ENCODE results near the gene FGD6.
A peak's percentile ranks its signal among the peaks of the same experiment; 100 is the strongest.
"Not testable (repeated sequence)": the region's sequence is repeated elsewhere in the genome, so short reads cannot be mapped to it uniquely, and the experiment has no call there.

Gene FGD6

DNA sequence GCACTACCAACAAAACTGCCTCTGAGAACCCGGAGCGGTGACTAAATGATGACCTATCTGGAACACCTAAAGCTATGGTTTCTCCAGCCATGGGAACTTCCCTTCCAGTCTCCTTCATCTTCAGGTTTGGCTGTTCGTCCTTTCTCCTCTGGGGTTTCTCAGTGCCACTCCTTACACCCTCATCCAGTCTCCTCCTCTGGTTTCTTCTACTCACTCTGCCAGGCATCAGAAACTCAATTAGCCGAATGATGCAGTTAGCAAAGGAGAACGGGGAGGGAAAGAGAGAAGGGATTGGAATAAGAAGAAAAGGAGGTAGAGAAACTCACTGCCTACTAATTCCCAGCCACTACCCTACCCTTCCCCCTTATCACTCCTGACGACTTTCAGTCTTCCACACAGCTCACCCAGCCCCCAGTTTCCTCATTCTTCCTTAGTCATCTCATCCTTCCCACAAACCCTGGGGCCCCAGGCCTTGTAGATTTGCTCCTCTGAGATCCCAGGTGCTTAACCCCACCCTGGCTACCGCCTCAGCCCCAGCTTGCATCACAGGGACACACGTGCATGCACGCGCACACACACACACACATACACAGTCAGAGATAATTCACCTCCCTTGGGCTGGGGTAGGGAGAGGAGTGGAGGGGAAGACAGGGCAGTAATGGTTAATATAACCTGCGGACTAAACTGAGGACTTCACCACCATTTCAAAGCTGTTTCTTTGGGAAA is 13.0 kb downstream of the FGD6 start:
- DNase-seq, result peak; percentile 90

DNA sequence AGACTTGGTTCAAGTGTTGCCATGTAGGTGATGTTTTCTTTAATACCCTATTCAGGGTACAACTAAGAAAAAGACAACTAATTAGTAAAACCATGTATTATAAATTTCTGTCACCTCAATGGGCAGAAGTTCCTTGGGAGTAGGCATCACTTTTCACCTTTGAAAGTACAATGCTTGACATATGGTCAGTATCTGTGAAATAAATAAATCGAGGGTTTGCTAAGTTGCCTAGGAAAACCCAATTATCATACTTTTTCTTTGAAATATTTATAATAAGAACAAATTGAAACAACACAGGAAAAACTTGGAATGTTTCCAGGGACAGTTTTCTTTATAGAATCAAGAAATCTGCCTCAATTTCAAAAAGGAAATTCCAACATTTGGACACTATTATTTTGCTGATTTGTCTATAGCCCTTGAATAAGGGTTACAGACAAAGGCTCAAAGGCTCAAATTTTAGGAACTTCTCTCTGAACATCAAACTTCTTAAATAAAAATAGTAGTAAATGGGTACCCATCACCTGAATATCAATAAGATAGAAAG is 13.7 kb downstream of the FGD6 start:
- DNase-seq, result no peak

DNA sequence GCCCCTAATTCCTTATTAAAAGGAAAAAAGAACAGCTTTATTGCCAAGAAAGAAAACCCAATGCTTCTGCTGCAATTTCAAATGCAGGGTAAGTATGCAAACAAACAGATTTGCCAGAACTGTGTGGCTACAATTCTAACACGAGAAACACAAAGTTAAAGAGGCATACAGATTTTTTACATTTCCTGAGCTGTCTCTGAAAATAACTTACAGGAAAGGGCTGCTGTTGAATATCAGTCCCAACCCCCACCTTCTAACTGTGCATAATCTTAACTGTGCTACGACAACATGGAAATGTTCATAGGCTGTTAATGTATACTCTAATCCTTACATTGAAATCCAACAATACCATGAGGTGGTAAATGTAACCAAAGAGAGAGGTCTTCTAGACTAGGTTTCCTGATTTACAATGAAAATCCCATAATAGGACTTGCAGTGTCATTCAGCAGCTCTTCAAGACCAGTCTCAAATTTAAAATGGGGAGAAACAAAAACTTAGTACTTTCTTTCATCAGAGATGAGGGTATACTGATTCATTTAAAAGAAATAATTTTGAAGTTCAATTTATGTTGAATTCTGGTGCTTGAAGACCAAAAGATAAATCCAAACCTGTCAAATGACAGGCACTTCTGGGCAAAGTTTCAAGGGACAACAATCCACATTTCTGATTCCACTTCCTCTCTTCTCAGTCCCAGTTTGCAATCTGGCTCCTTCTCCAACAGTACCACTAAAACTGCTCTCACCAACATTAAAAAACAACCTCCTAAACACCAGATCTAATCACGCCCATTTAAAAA is 14.4 kb downstream of the FGD6 start:
- DNase-seq, result peak; percentile 51

DNA sequence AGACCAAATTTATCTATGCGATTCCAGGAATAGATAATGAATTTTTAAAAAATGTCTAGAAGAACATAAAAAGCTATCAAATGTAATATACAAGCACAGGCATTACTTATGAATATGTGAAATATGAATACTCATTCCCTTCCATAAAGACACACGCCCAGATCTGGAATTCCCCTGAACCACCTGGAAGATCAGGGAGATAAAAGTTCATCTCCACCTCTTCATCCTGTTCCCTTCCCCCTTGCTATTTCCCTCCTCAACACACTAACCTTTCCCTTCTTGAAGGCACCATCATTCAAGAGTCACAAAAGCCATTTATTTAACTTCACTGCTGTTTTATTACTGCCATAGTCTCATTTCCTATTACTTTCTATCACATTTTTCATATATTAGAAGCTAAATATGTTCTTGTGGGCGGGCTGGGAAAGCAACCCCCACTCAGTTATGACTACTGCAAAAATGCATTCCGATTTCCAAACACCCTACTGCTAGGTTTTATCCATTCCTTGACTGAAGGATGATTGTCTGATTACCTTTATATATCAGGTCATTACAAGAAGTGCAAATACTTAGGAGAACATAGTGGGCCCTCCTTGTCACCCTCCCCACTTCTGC is 16.1 kb downstream of the FGD6 start:
- no peak for DNase-seq

DNA sequence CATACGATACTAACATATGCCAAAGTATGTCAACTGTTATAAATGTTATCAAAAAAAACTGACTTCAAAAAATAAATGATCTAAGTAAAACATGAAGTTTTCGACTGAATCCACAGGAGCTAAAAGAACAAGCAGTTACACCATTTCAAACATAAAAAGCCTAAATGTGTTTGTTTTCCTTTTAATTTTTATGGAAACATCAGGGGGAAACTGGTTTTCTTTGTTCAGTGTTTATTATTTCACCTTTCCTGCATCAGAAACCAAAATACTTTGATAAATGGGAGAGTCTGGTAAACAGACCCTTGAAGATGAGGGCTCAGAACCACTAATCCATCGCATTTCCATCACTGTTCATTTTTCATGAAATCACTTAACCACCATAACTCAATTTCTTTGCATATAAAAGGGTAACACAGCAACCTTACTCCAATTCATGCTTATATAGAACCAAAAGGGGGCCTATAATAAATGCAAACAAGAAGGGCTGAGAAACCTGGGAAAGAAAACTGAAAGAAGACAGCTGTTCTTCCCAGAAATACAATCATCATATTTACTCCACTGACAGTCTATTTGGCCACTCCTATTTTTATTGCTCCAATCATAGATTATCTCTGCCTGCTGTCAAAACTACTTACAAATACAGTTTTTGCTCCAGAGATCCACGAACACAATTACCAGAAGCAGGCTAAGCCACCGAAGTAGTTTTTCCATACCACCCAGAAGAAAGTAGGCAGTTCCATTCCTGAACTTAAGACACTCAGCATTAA is 17.0 kb downstream of the FGD6 start:
- peak; percentile 55 for DNase-seq

DNA sequence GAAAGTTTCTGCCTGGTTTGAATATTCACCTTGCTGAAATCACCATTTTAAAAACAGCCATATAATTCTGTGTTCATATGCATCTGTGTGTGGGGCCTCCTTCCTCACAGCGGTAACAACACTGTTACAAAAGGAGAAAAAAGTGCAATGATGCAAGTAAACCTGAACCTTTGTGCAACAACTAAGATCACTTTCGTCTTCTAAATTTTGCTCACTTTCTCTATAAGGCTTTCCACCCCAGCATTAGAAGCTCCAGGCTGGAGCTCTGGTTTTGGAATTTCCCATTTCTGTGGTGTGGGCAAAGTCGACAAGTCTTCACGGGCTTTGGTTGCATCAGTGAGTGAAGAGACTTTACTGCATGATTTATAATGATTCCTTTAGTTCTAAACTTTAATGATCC is 18.4 kb downstream of the FGD6 start:
- DNase-seq, result no peak

DNA sequence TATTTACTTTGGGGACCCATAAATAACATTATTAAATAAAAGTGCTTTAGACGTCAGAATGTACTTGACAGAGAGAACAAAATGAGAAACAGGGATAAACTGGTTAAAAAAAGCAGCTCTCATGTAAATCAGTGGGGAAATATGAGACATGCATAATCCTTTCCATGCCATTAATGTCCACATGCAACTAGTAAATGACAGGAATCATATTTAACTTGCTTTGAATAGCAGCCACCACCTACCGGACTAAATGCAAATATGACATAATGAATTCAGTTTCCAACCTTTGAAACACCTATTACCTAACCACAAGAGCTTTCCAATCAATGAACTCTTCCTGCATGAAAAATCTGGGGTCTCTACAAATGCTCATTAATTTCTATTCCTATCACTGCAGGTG is 19.6 kb downstream of the FGD6 start:
- no peak for DNase-seq

DNA sequence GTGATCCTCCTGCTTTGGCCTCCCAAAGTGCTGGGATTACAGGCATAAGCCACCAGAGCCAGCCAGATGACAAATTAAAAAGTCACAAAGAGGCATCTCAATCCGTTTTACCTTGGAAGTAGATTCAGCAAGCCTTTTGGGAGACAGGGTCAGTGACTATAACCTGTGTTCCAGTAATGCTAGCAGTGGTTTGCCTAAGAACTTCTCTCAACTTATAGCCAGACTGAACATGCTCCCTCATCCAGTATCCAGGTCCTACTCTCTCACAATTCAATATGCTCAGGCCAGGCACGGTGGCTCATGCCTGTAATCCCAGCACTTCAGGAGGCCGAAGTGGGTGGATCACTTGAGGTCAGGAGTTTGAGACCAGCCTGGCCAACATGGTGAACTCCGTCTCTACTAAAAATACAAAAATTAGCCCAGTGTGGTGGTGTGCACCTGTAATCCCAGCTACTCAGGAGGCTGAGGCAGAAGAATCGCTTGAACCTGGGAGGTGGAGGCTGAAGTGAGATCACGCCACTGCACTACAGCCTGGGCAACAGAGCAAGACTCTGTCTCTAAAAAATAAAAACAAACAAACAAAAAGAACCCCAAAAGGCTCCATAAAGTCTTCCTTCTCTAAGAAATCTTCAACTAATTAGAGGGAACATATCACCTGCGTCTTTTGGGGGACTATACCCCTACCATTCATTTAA is 20.2 kb downstream of the FGD6 start:
- not testable (repeated sequence) for DNase-seq

DNA sequence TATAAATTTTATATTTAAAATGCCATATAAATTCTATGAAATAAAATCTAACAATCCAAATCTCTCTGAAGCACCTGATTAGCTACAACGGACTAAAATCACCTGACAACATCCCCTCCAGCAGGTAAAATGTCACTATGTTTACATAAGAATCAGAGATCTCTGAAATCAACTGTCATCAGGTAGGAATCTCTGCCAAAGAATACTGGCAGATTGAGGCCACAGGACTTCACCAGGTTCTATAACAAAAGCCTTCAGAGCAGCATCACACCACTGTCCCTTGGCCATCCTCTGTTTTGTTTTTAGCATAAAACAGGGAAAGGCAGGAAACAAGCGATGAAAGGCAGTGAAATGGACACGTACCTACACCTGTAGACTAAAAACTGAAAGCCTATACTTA is 22.1 kb downstream of the FGD6 start:
- no peak for DNase-seq

DNA sequence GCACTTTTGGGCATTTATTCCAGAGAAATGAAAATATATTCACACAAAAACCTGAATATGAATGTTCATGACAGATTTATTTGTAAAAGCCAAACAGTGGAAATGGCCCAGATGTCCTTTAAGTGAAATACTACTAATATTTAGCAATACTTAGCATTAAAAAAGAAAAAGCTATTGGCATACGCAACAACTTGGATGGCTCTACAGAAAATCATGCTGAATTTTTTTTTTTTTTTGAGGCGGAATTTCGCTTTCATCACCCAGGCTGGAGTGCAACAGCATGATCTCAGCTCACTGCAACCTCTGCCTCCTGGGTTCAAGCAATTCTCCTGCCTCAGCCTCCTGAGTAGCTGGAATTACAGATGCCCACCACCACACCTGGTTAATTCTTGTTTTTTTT is 24.1 kb downstream of the FGD6 start:
- no peak for DNase-seq

DNA sequence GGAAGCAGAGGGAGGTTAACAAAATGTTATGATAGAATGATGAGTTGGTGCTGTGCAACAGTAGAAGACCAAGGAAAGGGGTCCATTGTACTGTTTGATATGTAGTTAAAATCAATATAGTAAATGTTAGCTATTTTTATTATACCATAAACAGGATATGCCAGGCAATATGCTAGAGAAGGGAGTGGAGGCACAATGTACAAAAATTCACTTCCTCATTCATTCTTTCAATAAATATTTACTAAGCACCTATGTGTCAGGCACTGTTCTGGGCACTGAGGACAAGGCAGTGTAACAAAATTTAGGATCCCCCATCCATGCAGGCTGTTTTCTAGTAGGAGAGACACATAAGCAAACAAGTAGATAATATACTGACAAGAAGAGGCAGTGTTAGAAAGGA is 25.0 kb downstream of the FGD6 start:
- DNase-seq, result no peak

DNA sequence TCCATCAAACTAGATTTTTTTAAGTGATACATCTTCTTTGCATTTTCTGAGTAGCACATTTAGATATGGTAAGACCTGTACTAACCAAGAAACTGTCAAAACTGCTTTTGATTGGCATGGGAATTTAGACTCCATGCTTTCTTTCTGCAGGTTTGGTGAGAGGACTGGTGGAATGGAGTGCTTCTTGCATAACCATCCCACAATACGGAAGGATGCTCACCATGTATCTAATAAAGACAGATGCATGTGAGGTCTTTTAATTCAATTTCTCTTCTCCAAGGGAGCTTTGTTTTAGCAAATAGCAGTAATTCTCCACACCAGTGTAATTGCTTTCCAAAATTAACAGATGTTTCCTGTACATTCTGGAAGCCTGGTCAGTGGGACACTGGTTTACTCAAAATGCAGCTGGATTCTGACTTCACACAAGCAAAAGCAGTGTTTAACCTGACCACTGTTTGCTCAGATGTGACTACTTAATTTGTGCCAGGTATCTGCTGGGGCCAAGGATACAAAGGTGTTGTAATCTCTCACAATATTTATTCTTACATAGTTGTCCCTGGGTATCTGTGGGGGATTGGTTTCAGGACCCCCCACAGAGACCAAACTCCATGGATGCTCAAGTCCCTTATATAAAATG is 26.1 kb downstream of the FGD6 start:
- no peak for DNase-seq

DNA sequence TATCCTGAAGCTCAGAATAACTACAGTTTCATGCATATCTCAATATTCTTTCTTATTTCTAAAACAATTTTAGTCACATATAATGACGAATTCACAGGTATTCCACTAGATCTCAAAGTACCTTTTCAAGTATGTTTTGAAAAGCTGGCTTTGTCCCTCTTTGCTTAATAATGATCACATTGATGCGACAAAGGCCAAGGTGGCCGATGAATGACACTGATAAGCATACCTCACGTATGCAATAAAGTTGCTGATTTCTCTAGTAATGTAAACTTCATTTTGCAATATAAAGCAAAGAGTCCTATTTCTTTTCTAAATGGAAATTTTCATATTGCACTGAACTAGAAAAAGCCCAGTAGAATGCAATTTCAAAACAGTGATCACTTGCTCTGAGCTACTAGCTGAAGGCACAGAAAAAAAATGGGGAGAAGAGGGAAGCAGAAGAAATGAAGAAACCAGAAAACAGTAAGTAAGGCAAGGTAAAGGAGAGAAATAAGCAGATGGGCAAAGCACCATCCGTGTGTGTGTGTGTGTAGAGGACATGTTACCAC is 29.3 kb downstream of the FGD6 start:
- DNase-seq, result peak; percentile 14

DNA sequence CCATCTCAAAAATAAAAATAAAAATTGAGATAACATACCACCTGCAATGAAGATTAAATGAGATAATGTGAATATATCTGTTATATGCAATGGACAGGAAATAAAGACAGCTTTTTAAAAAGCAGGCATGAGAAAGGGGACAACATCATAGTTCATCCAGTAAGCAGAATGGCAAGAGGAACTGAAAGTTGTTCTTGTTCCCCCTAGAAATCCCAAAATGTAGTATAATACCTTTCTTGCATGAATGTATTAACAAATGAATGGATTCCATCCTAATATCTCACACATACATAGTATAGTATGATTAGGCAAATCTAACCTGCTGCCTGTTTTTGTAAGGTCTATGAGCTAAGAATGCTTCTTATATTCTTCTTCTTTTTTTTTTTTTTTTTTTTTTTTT is 31.4 kb downstream of the FGD6 start:
- no peak for DNase-seq

DNA sequence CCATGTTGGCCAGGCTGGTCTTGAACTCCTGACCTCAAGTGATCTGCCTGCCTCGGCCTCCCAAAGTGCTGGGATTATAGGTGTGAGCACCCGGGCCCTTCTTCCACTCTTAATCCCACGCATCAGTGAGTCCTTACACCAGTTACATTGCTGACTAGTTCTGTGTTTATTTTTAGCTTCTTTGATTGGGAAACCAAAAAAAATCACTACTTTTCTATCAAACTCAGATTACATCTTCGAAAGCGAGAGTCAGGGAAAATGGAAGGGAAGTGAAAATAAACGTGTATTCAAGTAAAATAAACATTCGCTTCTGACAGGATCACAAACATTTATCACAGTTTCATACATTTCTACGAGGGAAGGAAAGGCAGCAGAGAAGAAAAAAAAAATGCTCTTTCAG is 32.2 kb downstream of the FGD6 start:
- no peak for DNase-seq

DNA sequence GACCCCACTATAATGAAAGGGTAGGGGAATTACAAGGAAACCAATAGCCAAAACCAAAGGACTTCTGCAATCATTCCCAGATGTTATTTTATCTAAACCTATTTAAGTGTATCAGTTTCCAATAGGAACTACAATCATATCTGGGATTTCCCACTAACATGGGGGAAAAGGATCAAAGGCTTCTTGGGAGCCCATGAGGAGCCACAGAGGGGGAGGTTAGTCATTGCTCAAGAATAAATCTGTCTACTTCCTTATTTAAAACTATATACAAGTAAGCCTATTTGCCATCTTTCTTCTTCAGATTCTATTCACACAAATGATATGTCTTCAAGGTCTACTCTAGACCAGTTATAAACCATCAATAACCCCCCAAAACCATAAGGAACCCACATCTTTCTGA is 33.1 kb downstream of the FGD6 start:
- DNase-seq, result peak; percentile 31

DNA sequence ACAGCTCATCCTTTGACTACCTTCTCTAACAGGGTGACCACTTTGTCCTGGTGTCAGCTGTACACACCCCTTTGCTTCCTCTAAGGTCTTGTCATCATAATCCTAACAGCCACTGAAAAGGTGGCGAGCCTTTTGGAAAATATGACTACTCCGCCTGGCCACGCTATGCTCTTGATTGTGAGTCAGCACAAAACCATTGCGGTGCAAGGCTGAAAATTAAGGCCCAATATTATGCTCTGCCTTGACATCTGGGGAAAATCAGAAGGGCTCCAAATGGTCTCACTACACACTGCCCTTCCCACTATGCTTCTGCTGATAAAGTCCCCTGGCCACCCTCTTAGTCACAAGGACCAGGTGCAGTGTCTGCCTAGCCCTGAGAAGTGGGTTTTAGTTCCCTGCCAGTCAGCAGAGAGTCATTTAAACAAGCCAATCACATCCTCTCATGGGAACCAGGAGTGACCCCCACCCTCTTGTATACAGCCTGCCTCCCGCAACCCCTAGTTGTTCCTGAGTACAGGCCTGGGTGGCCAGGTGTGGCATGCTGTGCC is 34.3 kb downstream of the FGD6 start:
- peak; percentile 30 for DNase-seq

DNA sequence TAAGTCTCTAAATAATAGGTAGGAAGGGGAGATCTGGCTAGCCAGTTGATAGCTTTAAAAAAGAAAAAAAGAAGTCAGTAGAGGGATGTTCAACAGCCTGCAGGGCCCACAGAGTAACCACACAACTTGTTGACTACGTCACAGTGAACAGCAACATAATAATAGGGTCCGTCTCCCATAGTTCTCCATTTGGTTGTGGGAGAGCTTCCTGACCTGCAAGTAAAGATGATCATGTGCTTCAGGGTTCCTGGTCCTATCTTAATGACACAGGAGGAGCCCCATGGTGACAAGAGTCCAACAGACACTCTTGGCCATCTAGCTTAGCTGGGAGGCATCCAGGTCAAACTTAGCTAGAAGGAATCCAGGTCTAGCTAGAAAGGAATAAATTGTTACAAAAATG is 36.2 kb downstream of the FGD6 start:
- no peak for DNase-seq

DNA sequence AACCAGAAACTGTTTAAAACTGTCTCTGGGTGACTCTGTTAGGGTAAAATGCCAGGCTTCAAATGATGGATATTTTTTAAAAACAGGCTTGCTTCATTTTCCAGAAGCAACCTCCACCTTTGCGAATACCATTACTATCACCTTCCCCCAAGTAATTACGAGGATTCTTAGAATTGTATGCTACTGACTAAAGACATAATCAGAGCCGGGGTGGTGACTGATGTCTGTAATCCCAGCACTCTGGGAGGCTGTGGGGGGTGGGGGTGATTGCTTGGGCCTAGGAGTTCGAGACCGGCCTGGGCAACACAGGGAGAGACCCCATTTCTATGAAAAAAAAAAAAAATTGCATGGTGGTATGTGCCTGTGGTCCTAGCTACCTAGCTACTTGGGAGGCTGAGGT is 38.3 kb downstream of the FGD6 start:
- DNase-seq, result no peak

DNA sequence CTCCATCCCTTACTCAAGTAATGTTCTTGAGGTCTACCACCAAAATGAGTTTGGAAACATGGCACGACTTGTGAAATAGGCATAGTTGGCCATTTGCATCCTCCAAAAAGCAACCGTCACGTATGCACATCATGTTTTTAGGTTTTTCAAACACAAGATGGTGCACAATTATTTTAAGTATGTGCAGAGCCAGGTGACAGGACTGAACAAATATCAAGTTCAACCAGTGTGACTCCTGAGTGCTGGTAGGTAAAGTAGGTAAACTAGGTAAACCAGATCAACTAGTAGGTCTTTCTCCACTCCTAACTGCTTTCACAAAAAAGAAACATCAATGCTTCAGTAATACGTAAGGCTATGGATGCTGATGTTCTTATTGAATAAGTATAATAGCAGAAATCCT is 39.1 kb downstream of the FGD6 start:
- no peak for DNase-seq

DNA sequence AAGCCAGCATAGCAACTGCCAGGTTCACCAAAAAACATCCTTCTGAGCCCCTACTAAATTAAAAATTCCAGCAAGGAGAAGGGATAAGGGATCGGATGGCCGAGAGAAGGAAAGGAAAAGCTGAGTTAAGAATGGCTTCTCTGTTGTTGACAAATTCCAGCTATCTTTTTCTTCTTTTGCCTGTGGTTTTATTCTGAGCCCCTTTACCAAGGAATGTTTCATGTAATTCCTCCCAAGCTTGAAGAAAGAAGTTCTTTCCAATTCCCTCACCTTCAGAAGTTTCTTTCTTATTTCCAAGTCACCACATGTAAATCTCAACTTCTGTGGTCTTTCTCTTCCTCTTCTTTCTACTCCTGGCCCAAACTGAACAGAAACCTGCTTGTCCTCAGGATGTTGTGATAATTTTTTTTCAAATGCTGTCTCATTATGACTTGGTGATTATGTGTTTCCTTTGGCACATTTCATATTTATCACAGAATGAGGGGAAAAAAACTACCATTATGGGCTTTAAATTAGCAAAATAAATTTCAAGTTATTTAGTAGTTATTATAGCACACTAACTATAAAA is 40.0 kb downstream of the FGD6 start:
- peak; percentile 30 for DNase-seq

Measured in OCI-M1 (cell line).